H9 (cell line): ENCODE measurements around the gene SNAI3. TPM values are rescaled to one million over a fixed set of nuclear protein-coding genes. Genes with fewer than 3 reads are reported as not detected.

ENCODE experiments used
- DNase-seq: peaks from one replicate; pipeline ENCODE4 v3.0.0-alpha.2; 2017
- H2AFZ ChIP-seq: one replicate; pipeline ENCODE4 v1.6.1; 2013; ENCODE audit warnings: mild to moderate bottlenecking, low read length, control low read depth, moderate library complexity
- H2AK5ac ChIP-seq: 2 replicates; pipeline ENCODE4 v1.6.1; 2013; ENCODE audit warnings: low read length, control low read depth, mixed read lengths; ENCODE audit not compliant: insufficient read length
- H2BK120ac ChIP-seq: one replicate; pipeline ENCODE4 v1.6.1; 2013; ENCODE audit warnings: low read depth, mild to moderate bottlenecking, low read length, control low read depth, inconsistent platforms; ENCODE audit not compliant: poor library complexity, severe bottlenecking
- H2BK12ac ChIP-seq: 2 replicates; pipeline ENCODE4 v1.6.1; 2013; ENCODE audit warnings: low read length, control low read depth, mixed read lengths, low read depth; ENCODE audit not compliant: insufficient read length
- H2BK15ac ChIP-seq: 2 replicates; pipeline ENCODE4 v1.6.1; 2013; ENCODE audit warnings: low read depth, low read length, control low read depth
- H2BK20ac ChIP-seq: one replicate; pipeline ENCODE4 v1.6.1; 2013; ENCODE audit warnings: low read depth, mild to moderate bottlenecking, low read length, control low read depth, inconsistent platforms; ENCODE audit not compliant: poor library complexity, severe bottlenecking
- H2BK5ac ChIP-seq: 2 replicates; pipeline ENCODE4 v1.6.1; 2013; ENCODE audit warnings: low read length, control low read depth, mixed read lengths; ENCODE audit not compliant: insufficient read length
- H3K14ac ChIP-seq: 2 replicates; pipeline ENCODE4 v1.6.1; 2013; ENCODE audit warnings: low read length, control low read depth; ENCODE audit not compliant: insufficient read depth
- H3K18ac ChIP-seq: 2 replicates; pipeline ENCODE4 v1.6.1; 2013; ENCODE audit warnings: low read depth, mild to moderate bottlenecking, mixed read lengths, low read length, control low read depth; ENCODE audit not compliant: insufficient read length
- H3K23ac ChIP-seq: 2 replicates; pipeline ENCODE4 v1.6.1; 2013; ENCODE audit warnings: low read length, control low read depth, mixed read lengths, low read depth; ENCODE audit not compliant: insufficient read length
- H3K23me2 ChIP-seq: 2 replicates; pipeline ENCODE4 v1.6.1; 2013; ENCODE audit warnings: low read depth, mild to moderate bottlenecking, mixed read lengths, low read length, control low read depth; ENCODE audit not compliant: insufficient read length, poor library complexity, severe bottlenecking
- H3K27ac ChIP-seq: 2 replicates; pipeline ENCODE4 v1.5.1; 2013; ENCODE audit warnings: low read length, control low read depth, mixed read lengths, low read depth; ENCODE audit not compliant: insufficient read length
- H3K27me3 ChIP-seq: 2 replicates; pipeline ENCODE4 v1.6.1; 2013; ENCODE audit warnings: low read length, control low read depth, inconsistent platforms; ENCODE audit not compliant: insufficient read depth
- H3K4ac ChIP-seq: 2 replicates; pipeline ENCODE4 v1.6.1; 2013; ENCODE audit warnings: low read depth, mild to moderate bottlenecking, control low read depth, inconsistent platforms, low read length, moderate library complexity
- H3K4me1 ChIP-seq: 2 replicates; pipeline ENCODE4 v1.6.1; 2013; ENCODE audit warnings: low read length, control low read depth, inconsistent platforms; ENCODE audit not compliant: insufficient read depth
- H3K4me2 ChIP-seq: 2 replicates; pipeline ENCODE4 v1.6.1; 2013; ENCODE audit warnings: low read length, control low read depth, mixed read lengths; ENCODE audit not compliant: insufficient read length, insufficient read depth
- H3K56ac ChIP-seq: 2 replicates; pipeline ENCODE4 v1.6.1; 2013; ENCODE audit warnings: low read depth, mild to moderate bottlenecking, mixed read lengths, low read length, control low read depth; ENCODE audit not compliant: insufficient read length
- H3K79me1 ChIP-seq: 2 replicates; pipeline ENCODE4 v1.6.1; 2013; ENCODE audit warnings: low read depth, mild to moderate bottlenecking, moderate library complexity, low read length, control low read depth, inconsistent platforms; ENCODE audit not compliant: insufficient read depth, poor library complexity, severe bottlenecking
- H3K79me2 ChIP-seq: 2 replicates; pipeline ENCODE4 v1.6.1; 2013; ENCODE audit warnings: low read length, control low read depth, inconsistent platforms; ENCODE audit not compliant: insufficient read depth
- H3K9ac ChIP-seq: 2 replicates; pipeline ENCODE4 v1.6.1; 2013; ENCODE audit warnings: low read length, control low read depth, mixed read lengths; ENCODE audit not compliant: insufficient read length; ENCODE audit errors: extremely low read depth
- H3K9me3 ChIP-seq: one replicate; pipeline ENCODE4 v1.6.1; 2013; ENCODE audit warnings: low read depth, low read length, inconsistent platforms; ENCODE audit not compliant: control insufficient read depth
- H3T11ph ChIP-seq: one replicate; pipeline ENCODE4 v1.6.1; 2013; ENCODE audit warnings: mild to moderate bottlenecking, low read length, control low read depth, inconsistent platforms
- H4K20me1 ChIP-seq: one replicate; pipeline ENCODE4 v1.6.1; 2013; ENCODE audit not compliant: control insufficient read depth, insufficient read length, insufficient read depth
- H4K5ac ChIP-seq: 2 replicates; pipeline ENCODE4 v1.6.1; 2013; ENCODE audit warnings: low read depth, mild to moderate bottlenecking, mixed read lengths, low read length, control low read depth; ENCODE audit not compliant: insufficient read length
- H4K8ac ChIP-seq: replicated peaks from 2 replicates; pipeline ENCODE4 v1.6.1; 2013; ENCODE audit warnings: low read length, control low read depth, mixed read lengths, low read depth; ENCODE audit not compliant: insufficient read length
- H4K91ac ChIP-seq: 2 replicates; pipeline ENCODE4 v1.6.1; 2013; ENCODE audit warnings: low read depth, mild to moderate bottlenecking, moderate library complexity, mixed read lengths, low read length, control low read depth; ENCODE audit not compliant: insufficient read length
- H3K27ac Mint-ChIP-seq, 3 experiments: 2 replicates in 2 of 3; 3 replicates in 1 of 3; pipeline ENCODE4 v1.8.0; 2020 to 2021; ENCODE audit warnings: mixed read lengths in 3 of 3, mild to moderate bottlenecking in 1 of 3, moderate library complexity in 1 of 3
- H3K27me3 Mint-ChIP-seq: 2 replicates; pipeline ENCODE4 v1.8.0; 2021; ENCODE audit warnings: low read depth, mild to moderate bottlenecking, moderate library complexity, mixed read lengths
- H3K36me3 Mint-ChIP-seq, 3 experiments: 2 replicates in 2 of 3; 3 replicates in 1 of 3; pipeline ENCODE4 v1.8.0; 2020 to 2021; ENCODE audit warnings: low read depth in 3 of 3, mixed read lengths in 3 of 3; ENCODE audit not compliant: insufficient read depth in 1 of 3
- H3K4me1 Mint-ChIP-seq, 2 experiments: 2 replicates each; pipeline ENCODE4 v1.8.0; 2020; ENCODE audit warnings: mixed read lengths in 2 of 2
- H3K4me3 Mint-ChIP-seq, 2 experiments: 2 replicates in 1 of 2; 3 replicates in 1 of 2; pipeline ENCODE4 v1.8.0; 2020 to 2021; ENCODE audit warnings: mild to moderate bottlenecking in 2 of 2, mixed read lengths in 2 of 2, moderate library complexity in 1 of 2
- H3K9me3 Mint-ChIP-seq, 2 experiments: 2 replicates in 1 of 2; 3 replicates in 1 of 2; pipeline ENCODE4 v1.8.0; 2020; ENCODE audit warnings: mild to moderate bottlenecking in 2 of 2, mixed read lengths in 2 of 2, moderate library complexity in 1 of 2
- WGBS: extraction: QIAGEN DNeasy Blood & Tissue Kit; methylation state at CpG from one replicate; pipeline ENCODE4 v1.1.7; 2013; ENCODE audit warnings: missing lambda C conversion rate, low lambda C conversion rate, mixed read lengths; ENCODE audit not compliant: insufficient read length; ENCODE audit errors: extremely low coverage; 5-methylcytosine and 5-hydroxymethylcytosine counted together
- total RNA-seq: library from RNA; stranded (reverse); gene quantifications from 2 replicates; pipeline ENCODE4 v1.2.1, GENCODE V29; 2021
- TF ChIP-seq, protein P1 (sequence below): fragments of 200-600 bp; sonication (generic); conservative IDR thresholded peaks from 3 replicates; pipeline ENCODE4 v1.8.0; 2021; ENCODE audit warnings: antibody characterized with exemption, mild to moderate bottlenecking

SNAI3 gene
- total RNA-seq, 1 experiment from 2014 or later: 3.2 TPM

DNA sequence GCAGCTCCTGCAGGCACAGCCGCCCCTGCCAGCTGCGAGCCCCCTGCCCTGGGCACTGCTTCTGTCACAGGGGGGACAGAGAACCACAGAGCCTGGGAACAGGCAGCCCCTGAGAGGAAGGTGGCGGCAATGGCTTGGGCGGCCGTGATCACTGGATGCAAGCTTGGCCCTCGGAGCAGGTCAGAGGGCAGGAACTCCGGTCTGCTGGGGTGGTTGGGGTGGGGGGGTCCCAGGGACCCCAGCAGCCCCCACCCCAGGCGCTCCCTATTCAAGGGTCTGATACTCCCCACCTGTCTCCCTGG is 33.6 kb downstream of the SNAI3 start:
- Histone ChIP-seq H4K5ac (no peak overlapping the region), H2BK5ac (no peak overlapping the region)
- H3K27ac Mint-ChIP-seq: no peak overlapping the region

More for the DNA sequence above, 33.6 kb downstream of the SNAI3 start:
- no peak overlapping the region for H3K4me3 Mint-ChIP-seq
- H3K18ac ChIP-seq: no peak overlapping the region
- peaks cover 8 to 12% of the 10 kb centered on the region in 2 experiments for H3K4me1 Mint-ChIP-seq
- no peak overlapping the region for H3K4me2 ChIP-seq
- H3K23me2 ChIP-seq: peaks cover 17% of the 10 kb centered on the region
- H3K56ac ChIP-seq: no peak overlapping the region
- H3K4ac ChIP-seq: no peak overlapping the region
- no peaks in the 10 kb centered on the region for H4K20me1 ChIP-seq
- no peak overlapping the region for H3K14ac ChIP-seq
- no peaks in the 10 kb centered on the region for H3K27me3 ChIP-seq
- H3K27me3 Mint-ChIP-seq: no peaks in the 10 kb centered on the region
- peaks cover 10 to 31% (median 29%) of the 10 kb centered on the region in 3 experiments; a peak in 6 of 7 replicates for H3K36me3 Mint-ChIP-seq
- H3K4me1 ChIP-seq: no peaks in the 10 kb centered on the region; the same call in 1 of the 2 replicates
- TF ChIP-seq, protein P1, sequence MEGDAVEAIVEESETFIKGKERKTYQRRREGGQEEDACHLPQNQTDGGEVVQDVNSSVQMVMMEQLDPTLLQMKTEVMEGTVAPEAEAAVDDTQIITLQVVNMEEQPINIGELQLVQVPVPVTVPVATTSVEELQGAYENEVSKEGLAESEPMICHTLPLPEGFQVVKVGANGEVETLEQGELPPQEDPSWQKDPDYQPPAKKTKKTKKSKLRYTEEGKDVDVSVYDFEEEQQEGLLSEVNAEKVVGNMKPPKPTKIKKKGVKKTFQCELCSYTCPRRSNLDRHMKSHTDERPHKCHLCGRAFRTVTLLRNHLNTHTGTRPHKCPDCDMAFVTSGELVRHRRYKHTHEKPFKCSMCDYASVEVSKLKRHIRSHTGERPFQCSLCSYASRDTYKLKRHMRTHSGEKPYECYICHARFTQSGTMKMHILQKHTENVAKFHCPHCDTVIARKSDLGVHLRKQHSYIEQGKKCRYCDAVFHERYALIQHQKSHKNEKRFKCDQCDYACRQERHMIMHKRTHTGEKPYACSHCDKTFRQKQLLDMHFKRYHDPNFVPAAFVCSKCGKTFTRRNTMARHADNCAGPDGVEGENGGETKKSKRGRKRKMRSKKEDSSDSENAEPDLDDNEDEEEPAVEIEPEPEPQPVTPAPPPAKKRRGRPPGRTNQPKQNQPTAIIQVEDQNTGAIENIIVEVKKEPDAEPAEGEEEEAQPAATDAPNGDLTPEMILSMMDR: no peak
- no peak for DNase-seq
- no peak overlapping the region for H2BK120ac ChIP-seq
- no CpG with 5 or more reads among the region's 8 CpGs for WGBS
- H4K8ac ChIP-seq: no peak overlapping the region
- no peak overlapping the region for H3K27ac ChIP-seq
- H2BK12ac ChIP-seq: no peak overlapping the region
- peaks cover 3% of the 10 kb centered on the region for H3K79me1 ChIP-seq
- no peak overlapping the region for H2BK15ac ChIP-seq
- H3K9me3 ChIP-seq: no peaks in the 10 kb centered on the region
- H2AK5ac ChIP-seq: no peak overlapping the region
- H2AFZ ChIP-seq: no peak overlapping the region
- H3K9me3 Mint-ChIP-seq: no peaks in the 10 kb centered on the region; a peak in 1 of 5 replicates
- H4K91ac ChIP-seq: no peak overlapping the region
- H2BK20ac ChIP-seq: no peak overlapping the region
- no peak overlapping the region for H3K23ac ChIP-seq
- H3T11ph ChIP-seq: no peak overlapping the region
- H3K79me2 ChIP-seq: no peaks in the 10 kb centered on the region; the same call in 1 of the 2 replicates
- no peak overlapping the region for H3K9ac ChIP-seq
